PC-3 (cell line): ENCODE results near the gene JAZF1. TPM values are rescaled to one million over a fixed set of nuclear protein-coding genes. Genes with fewer than 3 reads are reported as not detected.

Source experiments
- ATAC-seq: fragments of 200-7000 bp; cut with Tn5 transposase; 2 replicates; pipeline ENCODE4 v1.9.1; 2020; ENCODE audit warnings: mild to moderate bottlenecking, moderate library complexity
- BruUV-seq: library from RNA; stranded (reverse); fragments of 400-500 nt; replicated peaks from 2 replicates; lab custom pipeline; 2021; lab: Mats Ljungman, UMichigan
- CTCF ChIA-PET: fragments of 300-600 bp; sonication (Branson Sonifier 250); formaldehyde crosslinking; loops from one replicate; lab custom pipeline; 2022; ENCODE audit warnings: antibody characterized with exemption; lab: Charles Lee
- POLR2A ChIA-PET: fragments of 300-600 bp; sonication (Branson Sonifier 250); formaldehyde crosslinking; loops from one replicate; lab custom pipeline; 2022; ENCODE audit warnings: antibody characterized with exemption; ENCODE audit not compliant: unreplicated experiment; lab: Charles Lee
- DNase-seq: peaks from one replicate; pipeline ENCODE4 v3.0.0-alpha.2; 2015
- H2AFZ ChIP-seq: fragments of 300-600 bp; sonication (generic); 2 replicates; pipeline ENCODE4 v1.6.0; 2016; ENCODE audit warnings: antibody characterized with exemption, low read length
- H3F3A ChIP-seq: fragments of 300-600 bp; sonication (generic); one replicate; pipeline ENCODE4 v1.6.0; 2017; ENCODE audit warnings: antibody characterized with exemption, low read length, control low read depth, mild to moderate bottlenecking; ENCODE audit not compliant: unreplicated experiment
- H3K27ac ChIP-seq: fragments of 300-600 bp; sonication (generic); 2 replicates; pipeline ENCODE4 v1.5.1; 2016; ENCODE audit warnings: mild to moderate bottlenecking, low read length
- H3K27me3 ChIP-seq: fragments of 300-600 bp; sonication (generic); 2 replicates; pipeline ENCODE4 v1.6.1; 2016; ENCODE audit warnings: low read length, mixed read lengths
- H3K36me3 ChIP-seq: fragments of 300-600 bp; sonication (generic); 2 replicates; pipeline ENCODE4 v1.6.1; 2016; ENCODE audit warnings: low read depth, mixed run types, low read length, mixed read lengths
- H3K4me1 ChIP-seq: fragments of 300-600 bp; sonication (generic); 2 replicates; pipeline ENCODE4 v1.5.1; 2016; ENCODE audit warnings: low read length; ENCODE audit not compliant: insufficient read depth
- H3K4me2 ChIP-seq: fragments of 300-600 bp; sonication (generic); 2 replicates; pipeline ENCODE4 v1.6.0; 2016; ENCODE audit warnings: low read length
- H3K4me3 ChIP-seq: fragments of 300-600 bp; sonication (generic); 2 replicates; pipeline ENCODE4 v1.5.1; 2016; ENCODE audit warnings: mild to moderate bottlenecking, low read length, mixed read lengths
- H3K79me2 ChIP-seq: fragments of 300-600 bp; sonication (generic); 2 replicates; pipeline ENCODE4 v1.6.1; 2017; ENCODE audit warnings: low read length, mixed read lengths
- H3K9ac ChIP-seq: fragments of 300-600 bp; sonication (generic); 2 replicates; pipeline ENCODE4 v1.6.0; 2016; ENCODE audit warnings: mild to moderate bottlenecking, low read length
- H3K9me2 ChIP-seq: fragments of 300-600 bp; sonication (generic); replicated peaks from 2 replicates; pipeline ENCODE4 v1.6.1; 2016; ENCODE audit warnings: mixed run types, low read length, mixed read lengths
- H3K9me3 ChIP-seq: fragments of 300-600 bp; sonication (generic); 2 replicates; pipeline ENCODE4 v1.6.1; 2016; ENCODE audit warnings: low read length, mixed read lengths
- H4K20me1 ChIP-seq: fragments of 300-600 bp; sonication (generic); 2 replicates; pipeline ENCODE4 v1.6.1; 2016; ENCODE audit warnings: low read length, mixed read lengths
- EZH2 ChIP-seq: fragments of 300-600 bp; sonication (generic); IDR thresholded peaks from one replicate; pipeline ENCODE4 v1.6.1; 2017; ENCODE audit warnings: antibody characterized with exemption, mild to moderate bottlenecking, low read length; ENCODE audit not compliant: unreplicated experiment
- EZH2phosphoT487 ChIP-seq: fragments of 300-600 bp; sonication (generic); IDR thresholded peaks from 2 replicates; pipeline ENCODE4 v1.6.1; 2018; ENCODE audit warnings: mild to moderate bottlenecking, antibody characterized with exemption, low read length, borderline replicate concordance
- intact Hi-C: fragments of 100-400 bp; cut with micrococcal nuclease; formaldehyde crosslinking; loops from 2 replicates; pipeline ENCODE4 v1.9.0; 2023
- total RNA-seq: library from RNA; depleted of rRNA; stranded (reverse); fragments of >200 nt; gene quantifications from 2 replicates; pipeline ENCODE4 v1.2.3, GENCODE V29; 2014
- TF ChIP-seq, protein P1 (sequence below): fragments of 300-600 bp; sonication (generic); conservative IDR thresholded peaks from 2 replicates; pipeline ENCODE4 v1.5.1; 2017; ENCODE audit warnings: antibody characterized with exemption, low read depth, mild to moderate bottlenecking, low read length

Gene JAZF1
- total RNA-seq, 1 experiment from 2014 or later, result 2.3 TPM

DNA sequence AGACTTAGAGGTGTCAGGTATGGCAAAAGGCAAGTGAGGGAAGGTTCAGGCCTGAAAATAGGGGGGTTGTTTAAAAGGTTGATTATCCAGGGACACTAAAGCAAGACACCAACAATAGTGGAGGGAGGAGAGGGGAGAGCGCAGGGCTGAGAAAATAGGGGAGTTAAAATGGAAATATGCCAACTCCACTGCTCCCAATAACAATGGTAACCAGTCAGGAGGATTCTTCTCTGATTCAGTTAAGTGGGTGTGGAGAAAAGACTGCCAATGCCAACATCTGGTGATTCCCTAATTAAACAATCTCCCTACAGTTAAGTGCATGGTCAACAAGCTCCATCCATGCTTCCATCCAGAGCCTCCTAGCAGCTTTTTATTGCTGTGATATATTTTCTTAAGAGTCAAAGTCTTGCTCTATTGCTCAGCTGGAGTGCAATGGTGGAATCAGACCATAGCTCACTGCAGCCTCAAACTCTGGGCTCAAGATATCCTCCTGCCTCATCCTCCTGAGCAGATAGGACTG is 183.3 kb downstream of the JAZF1 start:
- intact Hi-C loops, result no loop called here
- no peak overlapping the region for H3K4me2 ChIP-seq
- no peak overlapping the region for H3K4me3 ChIP-seq
- ChIA-PET POLR2A (no interaction called here), CTCF (no interaction called here)
- no peak overlapping the region for H3K9ac ChIP-seq
- H2AFZ ChIP-seq, result no peak overlapping the region
- no peak for TF ChIP-seq EZH2phosphoT487
- TF ChIP-seq, protein P1, sequence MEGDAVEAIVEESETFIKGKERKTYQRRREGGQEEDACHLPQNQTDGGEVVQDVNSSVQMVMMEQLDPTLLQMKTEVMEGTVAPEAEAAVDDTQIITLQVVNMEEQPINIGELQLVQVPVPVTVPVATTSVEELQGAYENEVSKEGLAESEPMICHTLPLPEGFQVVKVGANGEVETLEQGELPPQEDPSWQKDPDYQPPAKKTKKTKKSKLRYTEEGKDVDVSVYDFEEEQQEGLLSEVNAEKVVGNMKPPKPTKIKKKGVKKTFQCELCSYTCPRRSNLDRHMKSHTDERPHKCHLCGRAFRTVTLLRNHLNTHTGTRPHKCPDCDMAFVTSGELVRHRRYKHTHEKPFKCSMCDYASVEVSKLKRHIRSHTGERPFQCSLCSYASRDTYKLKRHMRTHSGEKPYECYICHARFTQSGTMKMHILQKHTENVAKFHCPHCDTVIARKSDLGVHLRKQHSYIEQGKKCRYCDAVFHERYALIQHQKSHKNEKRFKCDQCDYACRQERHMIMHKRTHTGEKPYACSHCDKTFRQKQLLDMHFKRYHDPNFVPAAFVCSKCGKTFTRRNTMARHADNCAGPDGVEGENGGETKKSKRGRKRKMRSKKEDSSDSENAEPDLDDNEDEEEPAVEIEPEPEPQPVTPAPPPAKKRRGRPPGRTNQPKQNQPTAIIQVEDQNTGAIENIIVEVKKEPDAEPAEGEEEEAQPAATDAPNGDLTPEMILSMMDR, result no peak
- no peak for TF ChIP-seq EZH2
- BruUV-seq, result no TSS peak
- H3K9me3 ChIP-seq, result no peaks in the 10 kb centered on the region
- no peaks in the 10 kb centered on the region for H4K20me1 ChIP-seq
- DNase-seq, result no peak
- H3K36me3 ChIP-seq, result no peaks in the 10 kb centered on the region
- no peak overlapping the region for H3K27ac ChIP-seq
- H3K79me2 ChIP-seq, result no peaks in the 10 kb centered on the region
- peaks cover 11% of the 10 kb centered on the region for H3K4me1 ChIP-seq
- no peak for ATAC-seq
- no peaks in the 10 kb centered on the region for H3K9me2 ChIP-seq
- no peaks in the 10 kb centered on the region for H3K27me3 ChIP-seq
- no peaks in the 10 kb centered on the region for H3F3A ChIP-seq

DNA sequence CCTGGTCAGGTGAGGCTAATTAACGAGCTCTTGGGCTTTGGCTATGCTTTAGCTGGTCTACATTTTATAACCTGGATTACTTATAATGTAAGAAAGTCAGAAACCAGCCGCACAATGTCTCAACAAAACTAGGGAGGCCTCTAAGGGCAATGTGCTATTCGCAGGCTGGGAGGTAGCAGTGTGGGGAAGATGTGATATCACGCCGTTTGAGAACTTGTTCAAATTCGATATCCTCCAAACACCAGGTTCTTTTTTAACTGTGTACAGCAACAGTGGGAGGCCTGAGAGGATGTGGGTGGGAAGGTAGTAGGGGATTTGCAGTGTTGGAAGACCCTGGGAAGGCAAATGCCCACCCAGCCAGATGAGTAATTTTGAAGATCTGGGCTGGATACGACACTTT is 184.5 kb downstream of the JAZF1 start:
- no peak for DNase-seq
- CTCF ChIA-PET, result no interaction called here
- Histone ChIP-seq H3K4me2 (no peak overlapping the region), H3K9me2 (no peaks in the 10 kb centered on the region), H2AFZ (no peak overlapping the region), H3K27ac (no peak overlapping the region), H3K9me3 (no peaks in the 10 kb centered on the region), H3K36me3 (no peaks in the 10 kb centered on the region), H3K9ac (no peak overlapping the region), H3K4me1 (peaks cover 11% of the 10 kb centered on the region), H3F3A (no peaks in the 10 kb centered on the region), H4K20me1 (no peaks in the 10 kb centered on the region), H3K4me3 (no peak overlapping the region), H3K27me3 (no peaks in the 10 kb centered on the region), H3K79me2 (no peaks in the 10 kb centered on the region)
- BruUV-seq, result no TSS peak
- intact Hi-C loops, result no loop called here
- ATAC-seq, result no peak
- TF ChIP-seq, protein P1, result no peak
- TF ChIP-seq EZH2phosphoT487 (no peak), EZH2 (no peak)
- POLR2A ChIA-PET, result no interaction called here

DNA sequence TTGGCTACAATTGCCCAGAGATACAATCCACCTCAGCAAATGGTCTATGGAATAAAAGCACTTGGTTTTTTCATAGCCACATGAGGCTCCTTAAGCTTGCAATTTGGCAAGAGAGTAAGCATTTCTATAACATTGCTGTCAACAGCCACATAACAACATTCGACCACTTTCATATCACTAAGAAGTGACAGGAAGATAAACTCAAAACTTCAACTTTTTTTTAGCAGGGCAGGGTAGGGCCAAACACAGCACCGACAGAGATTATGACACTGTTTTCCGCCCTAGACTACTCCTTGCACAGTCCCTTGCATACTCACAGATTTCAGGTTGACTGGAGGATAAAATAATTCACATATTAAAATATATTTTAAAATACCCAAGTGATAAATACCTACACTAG is 185.4 kb downstream of the JAZF1 start:
- no TSS peak for BruUV-seq
- no peak overlapping the region for H3K4me2 ChIP-seq
- TF ChIP-seq EZH2 (no peak), EZH2phosphoT487 (no peak)
- TF ChIP-seq, protein P1, result no peak
- H3K27ac ChIP-seq, result no peak overlapping the region
- H3K4me3 ChIP-seq, result no peak overlapping the region
- H2AFZ ChIP-seq, result no peak overlapping the region
- H3K4me1 ChIP-seq, result peaks cover 11% of the 10 kb centered on the region
- no peaks in the 10 kb centered on the region for H3K9me3 ChIP-seq
- no peaks in the 10 kb centered on the region for H3K36me3 ChIP-seq
- CTCF ChIA-PET, result no interaction called here
- H3K9me2 ChIP-seq, result no peaks in the 10 kb centered on the region
- H3K27me3 ChIP-seq, result no peaks in the 10 kb centered on the region
- POLR2A ChIA-PET, result no interaction called here
- no peak for DNase-seq
- no peak overlapping the region for H3K9ac ChIP-seq
- H3F3A ChIP-seq, result no peaks in the 10 kb centered on the region
- no peak for ATAC-seq
- intact Hi-C loops, result no loop called here
- H3K79me2 ChIP-seq, result no peaks in the 10 kb centered on the region
- H4K20me1 ChIP-seq, result no peaks in the 10 kb centered on the region
